ENCODE results near the gene LILRB4.

DNA sequence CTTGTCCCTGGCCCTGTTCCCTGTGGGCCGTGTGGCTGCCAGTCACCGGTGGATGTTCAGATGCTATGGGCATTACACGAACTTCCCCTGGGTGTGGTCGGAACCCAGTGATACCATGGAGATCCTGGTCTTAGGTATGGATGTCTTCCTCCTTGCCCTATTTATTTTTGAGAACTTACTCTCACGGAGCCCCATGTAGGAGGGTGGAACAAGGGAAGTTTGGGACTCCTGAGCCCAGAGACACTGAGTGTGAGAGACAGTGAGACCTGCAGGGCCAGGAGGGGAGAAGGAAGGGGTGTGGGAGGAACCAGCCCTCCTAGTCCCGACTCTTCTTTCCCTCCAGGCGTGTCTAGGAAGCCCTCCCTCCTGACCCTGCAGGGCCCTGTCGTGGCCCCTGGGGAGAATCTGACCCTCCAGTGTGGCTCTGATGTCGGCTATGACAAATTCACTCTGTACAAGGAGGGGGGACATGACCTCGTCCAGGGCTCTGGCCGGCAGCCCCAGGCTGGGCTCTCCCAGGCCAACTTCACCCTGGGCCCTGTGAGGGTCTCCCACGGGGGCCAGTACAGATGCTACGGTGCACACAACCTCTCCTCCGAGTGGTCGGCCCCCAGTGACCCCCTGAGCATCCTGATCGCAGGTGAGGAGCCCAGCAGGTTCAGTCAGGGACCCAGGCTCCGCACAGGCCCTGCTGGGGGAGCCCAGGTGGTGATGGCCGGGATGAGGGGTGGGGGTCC, 46.6 kb downstream of the LILRB4 start:
- TF ChIP-seq, protein P1, sequence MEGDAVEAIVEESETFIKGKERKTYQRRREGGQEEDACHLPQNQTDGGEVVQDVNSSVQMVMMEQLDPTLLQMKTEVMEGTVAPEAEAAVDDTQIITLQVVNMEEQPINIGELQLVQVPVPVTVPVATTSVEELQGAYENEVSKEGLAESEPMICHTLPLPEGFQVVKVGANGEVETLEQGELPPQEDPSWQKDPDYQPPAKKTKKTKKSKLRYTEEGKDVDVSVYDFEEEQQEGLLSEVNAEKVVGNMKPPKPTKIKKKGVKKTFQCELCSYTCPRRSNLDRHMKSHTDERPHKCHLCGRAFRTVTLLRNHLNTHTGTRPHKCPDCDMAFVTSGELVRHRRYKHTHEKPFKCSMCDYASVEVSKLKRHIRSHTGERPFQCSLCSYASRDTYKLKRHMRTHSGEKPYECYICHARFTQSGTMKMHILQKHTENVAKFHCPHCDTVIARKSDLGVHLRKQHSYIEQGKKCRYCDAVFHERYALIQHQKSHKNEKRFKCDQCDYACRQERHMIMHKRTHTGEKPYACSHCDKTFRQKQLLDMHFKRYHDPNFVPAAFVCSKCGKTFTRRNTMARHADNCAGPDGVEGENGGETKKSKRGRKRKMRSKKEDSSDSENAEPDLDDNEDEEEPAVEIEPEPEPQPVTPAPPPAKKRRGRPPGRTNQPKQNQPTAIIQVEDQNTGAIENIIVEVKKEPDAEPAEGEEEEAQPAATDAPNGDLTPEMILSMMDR (IDR thresholded peaks at IDR 0.05): no peak
- TF ChIP-seq POLR2A (IDR thresholded peaks at IDR 0.05): no peak

Measured in thyroid gland (tissue), 4 donors.